GM23338 (cell line): ENCODE results near the gene C6orf89. TPM values are rescaled to one million over a fixed set of nuclear protein-coding genes. Genes with fewer than 3 reads are reported as not detected.

Source experiments
- ATAC-seq: fragments of 200-7000 bp; cut with Tn5 transposase; 3 replicates; pipeline ENCODE4 v1.9.1; 2020
- DNase-seq: peaks from one replicate; pipeline ENCODE4 v3.0.0-alpha.2; 2015; ENCODE audit warnings: low spot score
- H2AFZ ChIP-seq: fragments of 200-600 bp; sonication (generic); 2 replicates; pipeline ENCODE4 v1.8.0; 2016; ENCODE audit warnings: antibody characterized with exemption, mild to moderate bottlenecking, moderate library complexity
- H3F3A ChIP-seq: fragments of 200-600 bp; sonication (generic); replicated peaks from 2 replicates; pipeline ENCODE4 v1.8.0; 2017; ENCODE audit warnings: antibody characterized with exemption, mixed run types, low read depth
- H3K27ac ChIP-seq: fragments of 200-600 bp; sonication (generic); 2 replicates; pipeline ENCODE4 v1.6.1; 2016; ENCODE audit warnings: low read depth
- H3K27me3 ChIP-seq: fragments of 200-600 bp; sonication (generic); 2 replicates; pipeline ENCODE4 v1.8.0; 2016; ENCODE audit warnings: mild to moderate bottlenecking, mixed run types, moderate library complexity; ENCODE audit not compliant: insufficient read depth
- H3K36me3 ChIP-seq: fragments of 200-600 bp; sonication (generic); 2 replicates; pipeline ENCODE4 v1.8.0; 2016; ENCODE audit warnings: mild to moderate bottlenecking; ENCODE audit not compliant: insufficient read depth
- H3K4me1 ChIP-seq: fragments of 200-600 bp; sonication (generic); 2 replicates; pipeline ENCODE4 v1.8.0; 2016; ENCODE audit warnings: mild to moderate bottlenecking, moderate library complexity; ENCODE audit not compliant: insufficient read depth
- H3K4me2 ChIP-seq: fragments of 200-600 bp; sonication (generic); 2 replicates; pipeline ENCODE4 v1.7.1; 2017; ENCODE audit warnings: mixed run types
- H3K4me3 ChIP-seq: fragments of 200-600 bp; sonication (generic); 2 replicates; pipeline ENCODE4 v1.6.1; 2016; ENCODE audit warnings: mixed run types
- H3K79me2 ChIP-seq: fragments of 200-600 bp; sonication (generic); replicated peaks from 2 replicates; pipeline ENCODE4 v1.8.0; 2017; ENCODE audit warnings: mild to moderate bottlenecking; ENCODE audit not compliant: insufficient read depth
- H3K9me2 ChIP-seq: fragments of 200-600 bp; sonication (generic); 2 replicates; pipeline ENCODE4 v1.8.0; 2017; ENCODE audit not compliant: insufficient read depth
- H4K20me1 ChIP-seq: fragments of 200-600 bp; sonication (generic); replicated peaks from 2 replicates; pipeline ENCODE4 v1.8.0; 2017; ENCODE audit warnings: mild to moderate bottlenecking; ENCODE audit not compliant: insufficient read depth
- H3K27ac Mint-ChIP-seq: 2 replicates; pipeline ENCODE4 v1.8.0; 2020; ENCODE audit warnings: inconsistent platforms, mild to moderate bottlenecking, moderate library complexity, mixed read lengths
- H3K27me3 Mint-ChIP-seq: 3 replicates; pipeline ENCODE4 v1.8.0; 2022; ENCODE audit warnings: low read depth, mild to moderate bottlenecking, moderate library complexity, mixed read lengths, inconsistent platforms; ENCODE audit not compliant: insufficient read depth, poor library complexity
- H3K36me3 Mint-ChIP-seq: 3 replicates; pipeline ENCODE4 v1.8.0; 2021; ENCODE audit warnings: low read depth, mild to moderate bottlenecking, inconsistent platforms, moderate library complexity, mixed read lengths
- H3K4me1 Mint-ChIP-seq: 3 replicates; pipeline ENCODE4 v1.8.0; 2020; ENCODE audit warnings: mild to moderate bottlenecking, inconsistent platforms, mixed read lengths
- H3K4me3 Mint-ChIP-seq: 3 replicates; pipeline ENCODE4 v1.8.0; 2021; ENCODE audit warnings: moderate library complexity, mild to moderate bottlenecking, inconsistent platforms, mixed read lengths
- H3K9me3 Mint-ChIP-seq: 3 replicates; pipeline ENCODE4 v1.8.0; 2020; ENCODE audit warnings: moderate library complexity, mild to moderate bottlenecking, inconsistent platforms, mixed read lengths
- CREB1 ChIP-seq: fragments of 250-450 bp; sonication (Bioruptor Pico); IDR thresholded peaks from 2 replicates; pipeline ENCODE4 v1.5.0; 2020; ENCODE audit warnings: low read depth, mild to moderate bottlenecking, moderate library complexity
- CTCF ChIP-seq, 2 experiments: fragments of 200-600 bp in 1 of 2; sonication (generic) in 1 of 2; conservative IDR thresholded peaks; 2 replicates each; pipeline versions ENCODE4 v1.5.1 to v1.6.1; 2016 to 2017; ENCODE audit warnings: antibody characterized with exemption in 2 of 2, low read depth in 2 of 2, mild to moderate bottlenecking in 2 of 2, moderate library complexity in 1 of 2
- ETS1 ChIP-seq: IDR thresholded peaks from 2 replicates; pipeline ENCODE4 v1.6.1; 2016; ENCODE audit warnings: antibody characterized with exemption
- EZH2 ChIP-seq: fragments of 200-600 bp; sonication (generic); IDR thresholded peaks from one replicate; pipeline ENCODE4 v1.8.0; 2017; ENCODE audit warnings: antibody characterized with exemption, mild to moderate bottlenecking, low read depth; ENCODE audit not compliant: unreplicated experiment
- EZH2phosphoT487 ChIP-seq: fragments of 200-600 bp; sonication (generic); IDR thresholded peaks from one replicate; pipeline ENCODE4 v1.8.1; 2018; ENCODE audit warnings: antibody characterized with exemption; ENCODE audit not compliant: unreplicated experiment
- JUNB ChIP-seq: IDR thresholded peaks from one replicate; pipeline ENCODE4 v1.6.1; 2016; ENCODE audit warnings: antibody characterized with exemption; ENCODE audit not compliant: unreplicated experiment
- NANOG ChIP-seq: IDR thresholded peaks from 2 replicates; pipeline ENCODE4 v1.6.1; 2016; ENCODE audit warnings: antibody characterized with exemption, borderline replicate concordance
- POLR2AphosphoS5 ChIP-seq: IDR thresholded peaks from 2 replicates; pipeline ENCODE4 v1.6.1; 2016; ENCODE audit warnings: antibody characterized with exemption, low read depth
- REST ChIP-seq: IDR thresholded peaks from one replicate; pipeline ENCODE4 v1.6.1; 2018; ENCODE audit warnings: antibody characterized with exemption; ENCODE audit not compliant: unreplicated experiment
- STAT1 ChIP-seq: IDR thresholded peaks from one replicate; pipeline ENCODE4 v1.6.1; 2016; ENCODE audit warnings: antibody characterized with exemption; ENCODE audit not compliant: unreplicated experiment
- ZNF114 ChIP-seq: fragments of 250-450 bp; sonication (Bioruptor Pico); IDR thresholded peaks from 2 replicates; pipeline ENCODE4 v1.5.0; 2020; ENCODE audit warnings: mild to moderate bottlenecking, moderate library complexity
- ZNF331 ChIP-seq: fragments of 250-450 bp; sonication (Bioruptor Pico); IDR thresholded peaks from 2 replicates; pipeline ENCODE4 v1.5.0; 2020; ENCODE audit warnings: low read depth, mild to moderate bottlenecking, moderate library complexity
- ZNF462 ChIP-seq: fragments of 250-450 bp; sonication (Bioruptor Pico); IDR thresholded peaks from 2 replicates; pipeline ENCODE4 v1.5.0; 2020; ENCODE audit warnings: mild to moderate bottlenecking, moderate library complexity
- polyA plus RNA-seq: library from polyadenylated mRNA; unstranded; fragments of >200 nt; fragmentation: Nextera tagmentation; extraction: Ambion mirVana; gene quantifications from 2 replicates; pipeline ENCODE4 v1.2.1, GENCODE V29; 2016
- total RNA-seq: library from RNA; depleted of rRNA; stranded (reverse); fragments of >200 nt; shearing (Covaris generic); gene quantifications from 2 replicates; pipeline ENCODE4 v1.2.3, GENCODE V29; 2014

Gene C6orf89
- total and polyA plus RNA-seq, 2 experiments from 2014 or later = 3.7 to 7.9 TPM

- no peaks in the 10 kb centered on the region for H3K27me3 ChIP-seq
- H3K27ac ChIP-seq = no peak overlapping the region
- 0 out of 2 replicates have a peak, but pooled peaks cover under 1% of the 10 kb centered on the region for H3K79me2 ChIP-seq
- no peaks in the 10 kb centered on the region for H3K9me2 ChIP-seq
- no peak for ATAC-seq
- H2AFZ ChIP-seq = no peak overlapping the region
- H3K4me1 ChIP-seq = no peaks in the 10 kb centered on the region
- H4K20me1 ChIP-seq = peaks cover 8% of the 10 kb centered on the region; the same call in 1 of the 2 replicates
- H3K4me3 ChIP-seq = no peak overlapping the region
- H3F3A ChIP-seq = peaks cover 4% of the 10 kb centered on the region; the same call in 1 of the 2 replicates
- H3K27ac Mint-ChIP-seq = no peak overlapping the region
- no peaks in the 10 kb centered on the region for H3K9me3 Mint-ChIP-seq
- H3K4me2 ChIP-seq = no peak overlapping the region
- no peak for DNase-seq
- TF ChIP-seq JUNB (no peak), NANOG (no peak), EZH2phosphoT487 (no peak), EZH2 (no peak), ZNF114 (no peak), STAT1 (no peak), ZNF462 (CRISPR knock-in tag) (no peak), ETS1 (no peak), CREB1 (CRISPR knock-in tag) (no peak), POLR2AphosphoS5 (no peak), ZNF331 (CRISPR knock-in tag) (no peak), CTCF (conservative IDR thresholded peaks at IDR 0.05; ENCODE audit: low read depth in 2 of 2) (no peak), REST (no peak)
- peaks cover 56% of the 10 kb centered on the region for H3K36me3 ChIP-seq
- H3K27me3 Mint-ChIP-seq = peaks cover 3% of the 10 kb centered on the region
- no peak overlapping the region for H3K4me3 Mint-ChIP-seq
- peaks cover 98% of the 10 kb centered on the region for H3K36me3 Mint-ChIP-seq
- peaks cover 3% of the 10 kb centered on the region; the same call in 1 of the 3 replicates for H3K4me1 Mint-ChIP-seq
Observed at GRCh38 chr6:36973190-36973589, 87.4 kb downstream of the C6orf89 start.
